ENCODE results near the gene NPTN. TPM values are rescaled to one million over a fixed set of nuclear protein-coding genes. Genes with fewer than 3 reads are reported as not detected.

NPTN gene
- total and polyA plus RNA-seq, 12 donors, result 89.9 to 212 (median 186) TPM

- intact Hi-C loops (cut with DNase I), result loop anchor here in 8 of 10 donors (5.0 to 10.0 kb wide), 7 partner anchors 64 to 356 kb away; partner anchors contain the start of genes LOXL1 (in 1 of the 8) and NPTN (in 1 of the 8)
- Histone ChIP-seq H3K27me3 (no peaks in the 10 kb centered on the region), H3K4me3 (no peak overlapping the region), H3K27ac (no peak overlapping the region), H3K4me1 (peaks cover 0 to 37% (median 11%) of the 10 kb centered on the region in 9 donors), H3K9me3 (no peaks in the 10 kb centered on the region), H3K36me3 (peaks cover 0 to 98% (median 53%) of the 10 kb centered on the region in 9 donors)
- ATAC-seq, result no peak
- 87 to 89% methylated on average over 7 of the region's 7 CpGs for WGBS, 2 donors
- DNase-seq, result no peak
- TF ChIP-seq CTCF (IDR thresholded peaks at IDR 0.05), result no peak
Observed at GRCh38 chr15:73568564-73569280, 64.5 kb downstream of the NPTN start.

GRCh38 chr15:73567020-73567419, 66.2 kb downstream of the NPTN start:
- DNase-seq (no peak), ATAC-seq (no peak)
- H3K36me3 ChIP-seq, result peaks cover 0 to 98% (median 50%) of the 10 kb centered on the region in 9 donors
- H3K27me3 ChIP-seq, result no peaks in the 10 kb centered on the region
- H3K9me3 ChIP-seq, result no peaks in the 10 kb centered on the region
- peaks cover 0 to 29% (median 11%) of the 10 kb centered on the region in 9 donors for H3K4me1 ChIP-seq
- TF ChIP-seq CTCF (IDR thresholded peaks at IDR 0.05), result no peak
- H3K27ac ChIP-seq, result no peak overlapping the region
- intact Hi-C loops (cut with DNase I), result loop anchor here in 8 of 10 donors (5.0 to 10.0 kb wide), 7 partner anchors 65 to 358 kb away; partner anchors contain the start of genes LOXL1 (in 1 of the 8) and NPTN (in 1 of the 8)
- H3K4me3 ChIP-seq, result no peak overlapping the region
- WGBS, 2 donors, result 74 to 84% methylated on average over 1 of the region's 1 CpG

GRCh38 chr15:73564255-73564654, 68.9 kb downstream of the NPTN start:
- ATAC-seq, result peak in 6 of 8 donors; percentile 11 to 59 (median 54)
- H3K27ac ChIP-seq, result no peak overlapping the region
- intact Hi-C loops (cut with DNase I), result loop anchor here in 9 of 10 donors (5.0 to 10.0 kb wide), 8 partner anchors 68 to 361 kb away; partner anchors contain the start of genes LOXL1 (in 1 of the 9) and NPTN (in 1 of the 9)

More at GRCh38 chr15:73564255-73564654, 68.9 kb downstream of the NPTN start:
- Histone ChIP-seq H3K9me3 (no peaks in the 10 kb centered on the region), H3K27me3 (no peaks in the 10 kb centered on the region), H3K4me3 (no peak overlapping the region), H3K4me1 (peaks cover 0 to 26% (median 11%) of the 10 kb centered on the region in 9 donors), H3K36me3 (peaks cover 0 to 98% (median 38%) of the 10 kb centered on the region in 9 donors)
- no peak for DNase-seq
- no peak for TF ChIP-seq CTCF (IDR thresholded peaks at IDR 0.05)
- WGBS, 2 donors, result 48 to 51% methylated on average over 6 of the region's 6 CpGs
